ENCODE data around the gene PLEKHA1.

PLEKHA1 gene

GRCh38 chr10:122462533-122463465, 88.3 kb downstream of the PLEKHA1 start:
- peak overlapping the region; percentile 98 for H3K27ac ChIP-seq
- no peak for TF ChIP-seq CTCF (conservative IDR thresholded peaks at IDR 0.05; ENCODE audit: low read depth)
- CTCF ChIA-PET: interaction anchor here (0.5 to 1.6 kb wide), 5 partner anchors 13 to 349 kb away, joined by 3 to 9 read pairs (median 3); no protein-coding TSS in a partner anchor
- POLR2A ChIA-PET (ENCODE audit: low non-redundant PET): interaction anchor here (1.1 kb wide), 1 partner anchor 28 kb away, joined by 3 read pairs; no protein-coding TSS in a partner anchor
- peak; percentile 34 for DNase-seq (ENCODE audit: low spot score)

GRCh38 chr10:122463466-122464249, 89.2 kb downstream of the PLEKHA1 start:
- ChIA-PET POLR2A (ENCODE audit: low non-redundant PET) (no interaction called here), CTCF (interaction anchor here (0.5 to 0.6 kb wide), 4 partner anchors 11 to 350 kb away, joined by 3 read pairs; no protein-coding TSS in a partner anchor)
- peak overlapping the region; percentile 98 for H3K27ac ChIP-seq
- DNase-seq (ENCODE audit: low spot score): no peak
- no peak for TF ChIP-seq CTCF (conservative IDR thresholded peaks at IDR 0.05; ENCODE audit: low read depth)

- ChIA-PET CTCF (no interaction called here), POLR2A (ENCODE audit: low non-redundant PET) (no interaction called here)
- peak overlapping the region; percentile 98 for H3K27ac ChIP-seq
- TF ChIP-seq CTCF (conservative IDR thresholded peaks at IDR 0.05; ENCODE audit: low read depth): no peak
- DNase-seq (ENCODE audit: low spot score): no peak
Measured at GRCh38 chr10:122464250-122464510, 89.7 kb downstream of the PLEKHA1 start.

GRCh38 chr10:122464586-122464985, 90.1 kb downstream of the PLEKHA1 start:
- CTCF ChIA-PET: interaction anchor here (0.7 to 0.8 kb wide), 2 partner anchors 12 to 101 kb away, joined by 3 to 4 read pairs; no protein-coding TSS in a partner anchor
- H3K27ac ChIP-seq: peak overlapping the region; percentile 98

GRCh38 chr10:122465401-122466040, 91.0 kb downstream of the PLEKHA1 start:
- CTCF ChIA-PET: interaction anchor here (0.8 kb wide), 1 partner anchor 100 kb away, joined by 3 read pairs; no protein-coding TSS in a partner anchor
- no peak for DNase-seq (ENCODE audit: low spot score)
- POLR2A ChIA-PET (ENCODE audit: low non-redundant PET): interaction anchor here (0.6 kb wide), 1 partner anchor 96 kb away, joined by 9 read pairs; no protein-coding TSS in a partner anchor
- no peak for TF ChIP-seq CTCF (conservative IDR thresholded peaks at IDR 0.05; ENCODE audit: low read depth)
- H3K27ac ChIP-seq: peak overlapping the region; percentile 98

More at GRCh38 chr10:122464586-122464985, 90.1 kb downstream of the PLEKHA1 start:
- POLR2A ChIA-PET (ENCODE audit: low non-redundant PET): no interaction called here
- DNase-seq (ENCODE audit: low spot score): no peak
- TF ChIP-seq CTCF (conservative IDR thresholded peaks at IDR 0.05; ENCODE audit: low read depth): no peak
